Thoracic aorta (tissue), 2 donors: Measurements from ENCODE around the gene ANKS1A. TPM values are rescaled to one million over a fixed set of nuclear protein-coding genes. Genes with fewer than 3 reads are reported as not detected.
A peak's percentile ranks its signal among the peaks of the same experiment; 100 is the strongest.
"Not testable (repeated sequence)": the region's sequence is repeated elsewhere in the genome, so short reads cannot be mapped to it uniquely, and the experiment has no call there.

Source experiments
- ATAC-seq: fragments of 150-250 bp; one replicate; pipeline ENCODE4 v1.8.0; 2017; ENCODE audit warnings: low read depth; ENCODE audit not compliant: insufficient number of reproducible peaks, low FRiP score
- DNase-seq: peaks from one replicate; pipeline ENCODE4 v3.0.0-alpha.2; 2020; ENCODE audit warnings: low spot score
- H3K27ac ChIP-seq, 2 donors: fragments of 200-600 bp; sonication (generic); 1 replicate in 1 of 2; 2 replicates in 1 of 2; pipeline ENCODE4 v1.5.1; 2016; ENCODE audit warnings: mild to moderate bottlenecking in 2 of 2, moderate library complexity in 2 of 2
- H3K27me3 ChIP-seq: fragments of 200-600 bp; sonication (generic); replicated peaks from 2 replicates; pipeline ENCODE4 v1.6.0; 2016; ENCODE audit warnings: mild to moderate bottlenecking; ENCODE audit not compliant: insufficient read depth
- H3K36me3 ChIP-seq: fragments of 200-600 bp; sonication (generic); one replicate; pipeline ENCODE4 v1.5.1; 2016
- H3K4me1 ChIP-seq, 2 donors: fragments of 200-600 bp; sonication (generic); 1 replicate in 1 of 2; 2 replicates in 1 of 2; pipeline versions ENCODE4 v1.5.1 to v1.6.0; 2016; ENCODE audit warnings: low read depth in 2 of 2, mild to moderate bottlenecking in 1 of 2; ENCODE audit not compliant: control insufficient read depth in 1 of 2
- H3K4me3 ChIP-seq: fragments of 200-600 bp; sonication (generic); 2 replicates; pipeline ENCODE4 v1.5.1; 2016; ENCODE audit warnings: mild to moderate bottlenecking
- H3K9me3 ChIP-seq: fragments of 200-600 bp; sonication (generic); 2 replicates; pipeline ENCODE4 v1.5.1; 2016
- total RNA-seq, 2 donors: library from RNA; depleted of rRNA; stranded (reverse); fragments of >200 nt; gene quantifications; one replicate each; pipeline versions ENCODE4 v1.1.0 to v1.2.3, GENCODE V29; 2016
- TF ChIP-seq, protein P1 (sequence below): fragments of 200-600 bp; sonication (generic); IDR thresholded peaks from one replicate; pipeline ENCODE4 v1.5.1; 2019; ENCODE audit warnings: antibody characterized with exemption

The ANKS1A gene
- total RNA-seq, 2 donors from 2014 or later = 37.9 to 55.4 TPM

- Histone ChIP-seq H3K27ac (no peak overlapping the region), H3K27me3 (no peaks in the 10 kb centered on the region), H3K4me1 (no peaks in the 10 kb centered on the region), H3K9me3 (no peaks in the 10 kb centered on the region), H3K36me3 (no peaks in the 10 kb centered on the region), H3K4me3 (no peak overlapping the region)
- ATAC-seq (no peak), DNase-seq (no peak)
- TF ChIP-seq, protein P1, sequence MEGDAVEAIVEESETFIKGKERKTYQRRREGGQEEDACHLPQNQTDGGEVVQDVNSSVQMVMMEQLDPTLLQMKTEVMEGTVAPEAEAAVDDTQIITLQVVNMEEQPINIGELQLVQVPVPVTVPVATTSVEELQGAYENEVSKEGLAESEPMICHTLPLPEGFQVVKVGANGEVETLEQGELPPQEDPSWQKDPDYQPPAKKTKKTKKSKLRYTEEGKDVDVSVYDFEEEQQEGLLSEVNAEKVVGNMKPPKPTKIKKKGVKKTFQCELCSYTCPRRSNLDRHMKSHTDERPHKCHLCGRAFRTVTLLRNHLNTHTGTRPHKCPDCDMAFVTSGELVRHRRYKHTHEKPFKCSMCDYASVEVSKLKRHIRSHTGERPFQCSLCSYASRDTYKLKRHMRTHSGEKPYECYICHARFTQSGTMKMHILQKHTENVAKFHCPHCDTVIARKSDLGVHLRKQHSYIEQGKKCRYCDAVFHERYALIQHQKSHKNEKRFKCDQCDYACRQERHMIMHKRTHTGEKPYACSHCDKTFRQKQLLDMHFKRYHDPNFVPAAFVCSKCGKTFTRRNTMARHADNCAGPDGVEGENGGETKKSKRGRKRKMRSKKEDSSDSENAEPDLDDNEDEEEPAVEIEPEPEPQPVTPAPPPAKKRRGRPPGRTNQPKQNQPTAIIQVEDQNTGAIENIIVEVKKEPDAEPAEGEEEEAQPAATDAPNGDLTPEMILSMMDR = no peak
Observed at GRCh38 chr6:34928220-34928619, 39.2 kb downstream of the ANKS1A start.

- H3K27ac ChIP-seq = no peak overlapping the region
- H3K27me3 ChIP-seq = no peaks in the 10 kb centered on the region
- DNase-seq (no peak), ATAC-seq (no peak)
- H3K9me3 ChIP-seq = no peaks in the 10 kb centered on the region
- H3K4me1 ChIP-seq = no peaks in the 10 kb centered on the region
- H3K4me3 ChIP-seq = no peak overlapping the region
- TF ChIP-seq, protein P1 = no peak
- no peaks in the 10 kb centered on the region for H3K36me3 ChIP-seq
Observed at GRCh38 chr6:34928695-34929094, 39.6 kb downstream of the ANKS1A start.

- Histone ChIP-seq H3K9me3 (no peaks in the 10 kb centered on the region), H3K4me1 (peaks cover 4% of the 10 kb centered on the region in 2 donors), H3K27me3 (no peaks in the 10 kb centered on the region), H3K27ac (no peak overlapping the region), H3K4me3 (no peak overlapping the region), H3K36me3 (no peaks in the 10 kb centered on the region)
- DNase-seq = no peak
- ATAC-seq = no peak
- TF ChIP-seq, protein P1 = no peak
Observed at GRCh38 chr6:34929241-34929978, 40.4 kb downstream of the ANKS1A start.

DNA sequence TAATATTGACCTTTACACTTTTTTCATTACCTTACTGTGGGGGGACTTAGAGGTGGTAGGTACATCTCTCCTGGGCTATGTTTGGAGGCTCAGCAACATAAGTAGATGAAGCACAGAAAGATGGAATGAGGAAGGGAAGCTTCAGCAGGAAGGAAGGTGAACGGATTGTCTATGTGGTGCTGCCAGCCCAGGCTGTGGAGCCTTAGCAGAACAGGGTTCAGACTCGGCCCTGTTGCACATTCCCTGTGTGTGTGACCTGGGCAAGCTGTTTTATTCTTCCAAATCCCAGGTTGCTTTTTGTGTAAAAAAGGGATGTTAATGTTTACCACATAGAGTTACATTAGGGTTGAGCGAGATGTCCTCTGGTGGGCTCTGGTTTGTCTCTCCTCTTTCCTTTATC, 41.2 kb downstream of the ANKS1A start:
- TF ChIP-seq, protein P1 = no peak
- H3K27me3 ChIP-seq = no peaks in the 10 kb centered on the region
- no peaks in the 10 kb centered on the region for H3K36me3 ChIP-seq
- H3K9me3 ChIP-seq = no peaks in the 10 kb centered on the region
- no peak overlapping the region for H3K4me3 ChIP-seq
- no peak overlapping the region for H3K27ac ChIP-seq
- ATAC-seq (no peak), DNase-seq (no peak)
- H3K4me1 ChIP-seq = peaks cover 9 to 12% of the 10 kb centered on the region in 2 donors

DNA sequence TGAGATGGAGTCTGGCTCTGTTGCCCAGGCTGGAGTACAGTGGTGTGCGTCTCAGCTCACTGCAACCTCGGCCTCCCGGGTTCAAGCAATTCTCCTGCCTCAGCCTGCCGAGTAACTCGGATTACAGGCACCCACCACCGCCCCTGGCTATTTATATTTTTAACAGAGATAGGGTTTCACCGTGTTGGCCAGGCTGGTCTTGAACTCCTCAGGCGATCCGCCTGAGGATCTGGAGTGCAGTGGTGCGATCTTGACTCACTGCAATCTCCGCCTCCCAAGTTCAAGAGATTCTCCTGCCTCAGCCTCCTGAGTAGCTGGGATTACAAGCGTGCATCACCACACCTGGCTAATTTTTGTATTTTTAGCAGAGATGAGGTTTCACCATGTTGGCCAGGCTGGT, 43.1 kb downstream of the ANKS1A start:
- H3K4me3 ChIP-seq, ATAC-seq, DNase-seq, H3K27me3 ChIP-seq, H3K36me3 ChIP-seq, H3K27ac ChIP-seq, H3K9me3 ChIP-seq: not testable (repeated sequence)
- H3K4me1 ChIP-seq = peaks cover 9 to 16% of the 10 kb centered on the region in 2 donors

- ATAC-seq (peak; percentile 56), DNase-seq (peak; percentile 64)
- H3K36me3 ChIP-seq = no peaks in the 10 kb centered on the region
- no peaks in the 10 kb centered on the region for H3K27me3 ChIP-seq
- peaks cover 9 to 27% of the 10 kb centered on the region in 2 donors for H3K4me1 ChIP-seq
- no peak overlapping the region for H3K4me3 ChIP-seq
- H3K9me3 ChIP-seq = no peaks in the 10 kb centered on the region
- no peak overlapping the region for H3K27ac ChIP-seq
- TF ChIP-seq, protein P1 = no peak
Observed at GRCh38 chr6:34934516-34934915, 45.5 kb downstream of the ANKS1A start.
